GM21390 (cell line): ENCODE data around the gene EXOC4.

Experiments used
- ATAC-seq: cut with Tn5 transposase; IDR thresholded peaks from one replicate; pipeline ENCODE4 v1.9.1; 2021; ENCODE audit not compliant: unreplicated experiment

EXOC4 gene

DNA sequence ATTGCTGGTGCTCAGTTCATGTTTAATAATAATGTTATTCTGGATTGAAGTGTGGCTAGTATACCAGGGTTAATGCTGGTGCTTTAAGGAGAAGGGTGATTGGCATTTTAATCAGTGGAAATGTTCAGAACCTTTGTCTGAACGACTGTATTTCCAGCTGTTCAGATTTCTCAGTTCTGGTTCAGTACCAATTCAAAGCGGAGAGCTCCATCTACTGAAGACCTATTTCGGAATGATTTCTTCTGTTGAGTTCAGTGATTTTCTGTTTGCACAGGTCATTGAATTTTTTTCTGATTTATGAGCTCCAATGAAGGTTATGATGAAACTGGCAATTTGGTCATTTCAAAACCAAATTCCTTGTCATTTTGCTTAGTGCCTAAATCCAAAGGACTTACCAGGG is 160.1 kb downstream of the EXOC4 start:
- ATAC-seq = no peak

- ATAC-seq = no peak
Measured at GRCh38 chr7:133419041-133419440, 166.2 kb downstream of the EXOC4 start.

DNA sequence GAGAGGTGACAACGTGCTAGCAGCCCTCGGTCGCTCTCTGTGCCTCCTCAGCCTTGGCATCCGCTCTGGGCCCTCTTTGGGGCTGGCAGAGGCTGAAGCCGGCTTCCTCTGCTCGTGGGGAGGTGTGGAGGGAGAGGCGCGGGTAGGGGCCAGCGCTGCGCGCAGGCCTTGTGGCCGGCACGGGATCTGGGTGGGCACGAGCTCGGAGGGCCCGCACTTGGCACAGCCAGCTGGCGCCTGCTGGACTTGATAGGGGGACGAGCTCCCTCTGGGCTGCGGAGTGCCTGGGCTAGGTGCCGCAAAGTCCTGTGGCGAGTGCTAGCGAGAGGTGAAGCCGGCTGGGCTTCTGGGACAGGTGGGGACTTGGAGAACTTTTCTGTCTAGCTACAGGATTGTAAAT is 170.7 kb downstream of the EXOC4 start:
- no peak for ATAC-seq

DNA sequence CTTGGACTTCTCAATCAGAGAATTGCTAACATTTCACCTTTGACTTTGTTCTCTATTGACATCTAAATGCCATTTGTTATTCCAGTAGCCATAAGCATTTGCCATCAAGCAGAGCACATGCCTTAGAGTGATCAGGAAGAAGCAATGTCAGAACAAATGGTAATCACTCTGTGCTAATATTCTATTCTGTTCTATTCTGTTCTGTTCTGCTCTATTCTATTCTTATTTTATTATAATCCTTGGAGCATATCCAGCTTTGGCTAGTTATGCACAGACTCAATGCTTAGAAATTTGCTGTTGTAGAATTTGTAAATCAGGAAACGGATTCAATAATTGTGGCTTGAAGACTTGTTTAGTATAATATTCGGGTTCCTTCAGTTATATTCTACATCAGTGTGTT is 175.4 kb downstream of the EXOC4 start:
- ATAC-seq = no peak

DNA sequence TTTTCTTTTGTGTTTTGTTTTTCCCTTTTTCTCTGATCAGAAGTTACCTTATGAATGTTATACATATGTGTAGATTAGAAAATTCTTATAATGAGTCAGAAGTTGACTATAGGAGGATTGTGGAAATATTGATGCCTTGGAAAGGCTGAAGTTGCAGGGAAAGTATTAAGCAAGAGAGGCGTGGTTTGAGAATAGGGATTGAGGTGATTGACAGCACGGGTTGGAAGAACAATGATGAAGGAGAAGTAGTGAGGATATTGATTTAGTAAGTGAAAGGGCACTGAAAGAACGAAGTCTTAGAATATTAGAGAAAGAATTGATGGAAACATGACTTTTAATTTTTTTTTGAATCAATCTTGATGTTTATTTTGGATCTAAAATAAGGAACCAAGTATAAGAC is 176.0 kb downstream of the EXOC4 start:
- no peak for ATAC-seq

- no peak for ATAC-seq
Measured at GRCh38 chr7:133429371-133429770, 176.5 kb downstream of the EXOC4 start.

DNA sequence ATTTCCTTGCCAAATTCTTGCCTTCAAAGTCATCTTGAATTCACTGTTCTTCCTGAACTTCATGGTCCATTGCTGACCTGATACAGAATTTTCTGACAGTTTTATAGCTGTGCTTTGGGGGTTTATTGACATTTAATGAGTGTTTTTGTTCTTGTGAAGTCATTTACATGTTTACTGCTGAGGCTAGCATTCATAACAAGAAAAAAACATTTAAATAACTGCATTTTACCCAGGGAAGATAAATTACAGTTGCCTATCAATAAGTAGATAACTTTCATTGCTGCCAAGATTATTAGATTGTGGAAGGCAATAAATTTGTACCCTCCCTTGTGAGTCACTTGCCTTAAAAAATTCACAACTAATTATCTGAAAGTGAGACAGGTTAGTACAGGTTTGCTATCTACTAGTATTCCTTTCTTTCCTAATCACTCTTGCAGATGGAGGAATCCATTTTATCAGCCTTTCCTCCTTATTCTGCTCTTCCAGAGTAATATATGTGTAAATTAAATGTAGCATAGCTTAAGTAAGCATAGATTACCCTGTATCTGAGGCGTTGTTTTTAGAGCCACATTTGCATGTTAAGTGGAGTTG is 178.4 kb downstream of the EXOC4 start:
- no peak for ATAC-seq

DNA sequence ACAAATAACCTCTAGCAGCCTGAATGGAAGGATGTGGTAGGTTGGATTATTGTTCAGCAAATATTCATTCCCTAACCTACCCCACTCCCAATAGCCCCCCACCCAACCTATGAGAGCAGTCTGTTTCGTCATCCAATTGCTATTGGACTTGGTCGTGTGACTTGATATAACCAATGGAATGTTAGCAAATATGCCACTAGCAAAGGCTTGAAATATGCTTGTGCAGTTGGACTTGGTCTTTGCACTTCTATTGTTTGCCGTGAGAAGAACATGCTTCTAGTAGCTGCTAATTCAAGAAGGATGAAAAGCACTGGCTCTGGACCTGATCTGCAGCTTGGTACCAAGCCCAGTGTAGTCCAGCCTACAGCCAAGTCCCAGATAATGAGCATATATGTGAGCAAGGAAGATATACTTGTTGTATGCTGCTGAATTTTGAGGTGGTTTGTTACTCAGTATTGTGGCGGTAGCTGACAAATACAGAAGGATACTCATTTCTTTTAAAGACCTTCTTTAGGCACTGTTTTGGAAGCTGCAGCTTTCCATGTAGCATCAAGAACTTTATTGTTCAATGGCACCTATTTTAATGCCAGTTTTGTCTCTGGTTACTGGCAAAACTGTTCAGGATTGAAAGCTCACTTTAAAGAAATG is 180.4 kb downstream of the EXOC4 start:
- no peak for ATAC-seq

- ATAC-seq = no peak
Measured at GRCh38 chr7:133434246-133434865, 181.5 kb downstream of the EXOC4 start.

GRCh38 chr7:133436014-133436428 is 183.1 kb downstream of the EXOC4 start:
- no peak for ATAC-seq

DNA sequence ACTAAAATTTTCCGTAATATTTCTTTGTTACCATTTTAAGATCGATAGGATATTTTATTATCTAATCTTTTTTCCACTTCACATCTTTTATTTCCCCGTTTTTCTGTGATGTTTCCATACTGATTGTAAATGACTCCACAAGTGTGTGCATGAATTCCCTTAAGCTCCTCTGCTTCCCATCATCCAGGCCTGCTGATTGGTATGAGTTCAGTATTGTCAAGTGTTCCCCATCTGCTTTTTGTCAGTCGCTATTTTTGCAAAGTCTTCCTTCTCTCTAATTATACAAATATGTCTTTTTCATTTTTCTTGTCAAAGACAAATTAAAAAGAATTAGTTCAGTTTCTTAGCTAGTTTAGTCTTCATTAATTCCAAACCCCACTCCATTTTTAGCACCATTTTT is 184.7 kb downstream of the EXOC4 start:
- no peak for ATAC-seq

GRCh38 chr7:133442818-133443217 is 189.9 kb downstream of the EXOC4 start:
- ATAC-seq = no peak

DNA sequence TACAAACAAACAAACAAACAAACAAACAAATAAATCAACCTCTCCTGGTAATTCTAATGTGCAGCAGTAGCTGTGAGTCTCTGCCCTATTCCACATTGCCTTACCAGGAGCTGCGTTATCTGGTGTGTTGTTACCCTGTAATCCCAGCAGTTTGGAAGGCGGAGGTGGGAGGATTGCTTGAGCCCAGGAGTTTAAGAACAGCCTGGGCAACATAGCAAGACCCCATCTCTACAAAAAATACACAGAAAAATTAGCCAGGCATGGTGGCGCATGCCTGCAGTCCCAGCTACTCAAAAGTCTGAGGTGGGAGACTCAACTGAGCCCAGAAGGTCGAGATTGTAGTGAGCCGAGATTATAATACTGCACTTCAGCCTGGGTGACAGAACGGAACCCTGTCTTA is 192.7 kb downstream of the EXOC4 start:
- no peak for ATAC-seq

DNA sequence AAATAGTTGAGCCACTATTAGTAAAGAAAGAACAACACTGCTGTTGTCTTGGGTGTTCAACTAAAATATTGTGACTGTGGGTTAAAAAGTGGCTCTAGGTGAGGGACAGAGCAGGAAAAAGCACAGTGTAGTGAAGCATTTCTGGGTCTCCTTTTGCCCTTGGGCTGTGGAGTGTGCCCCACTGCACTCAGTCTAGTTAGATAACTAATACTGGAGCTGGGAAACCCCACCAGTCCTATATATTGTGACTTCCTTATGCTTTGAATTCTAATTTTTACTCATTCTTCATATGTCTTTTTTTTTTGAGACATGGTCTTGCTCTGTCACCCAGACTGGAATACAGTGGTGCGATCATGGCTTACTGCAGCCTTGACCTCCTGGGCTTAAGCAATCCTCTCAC is 195.1 kb downstream of the EXOC4 start:
- no peak for ATAC-seq

DNA sequence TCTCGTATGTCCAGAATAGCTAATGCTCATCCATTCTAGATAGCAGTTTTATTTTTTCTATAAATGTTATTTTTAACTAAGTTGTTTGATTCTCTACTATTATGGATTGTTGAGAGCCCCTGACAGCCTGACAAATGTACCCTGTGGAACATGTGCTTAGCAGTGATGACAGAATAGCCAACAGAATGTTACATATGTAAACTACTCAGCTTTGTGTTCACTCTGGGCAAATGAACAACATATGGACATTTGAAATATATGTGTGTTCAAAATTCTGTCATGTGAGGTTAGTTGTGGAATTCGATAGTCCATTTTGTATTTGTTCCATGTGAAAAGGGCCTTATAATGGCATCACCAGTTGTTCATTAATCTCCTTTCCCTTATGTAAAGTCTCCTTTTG is 199.7 kb downstream of the EXOC4 start:
- no peak for ATAC-seq

- ATAC-seq = no peak
Measured at GRCh38 chr7:133458688-133459087, 205.8 kb downstream of the EXOC4 start.

- ATAC-seq = no peak
Measured at GRCh38 chr7:133461421-133461820, 208.5 kb downstream of the EXOC4 start.

- no peak for ATAC-seq
Measured at GRCh38 chr7:133475655-133476054, 222.8 kb downstream of the EXOC4 start.

GRCh38 chr7:133477791-133478190 is 224.9 kb downstream of the EXOC4 start:
- no peak for ATAC-seq

DNA sequence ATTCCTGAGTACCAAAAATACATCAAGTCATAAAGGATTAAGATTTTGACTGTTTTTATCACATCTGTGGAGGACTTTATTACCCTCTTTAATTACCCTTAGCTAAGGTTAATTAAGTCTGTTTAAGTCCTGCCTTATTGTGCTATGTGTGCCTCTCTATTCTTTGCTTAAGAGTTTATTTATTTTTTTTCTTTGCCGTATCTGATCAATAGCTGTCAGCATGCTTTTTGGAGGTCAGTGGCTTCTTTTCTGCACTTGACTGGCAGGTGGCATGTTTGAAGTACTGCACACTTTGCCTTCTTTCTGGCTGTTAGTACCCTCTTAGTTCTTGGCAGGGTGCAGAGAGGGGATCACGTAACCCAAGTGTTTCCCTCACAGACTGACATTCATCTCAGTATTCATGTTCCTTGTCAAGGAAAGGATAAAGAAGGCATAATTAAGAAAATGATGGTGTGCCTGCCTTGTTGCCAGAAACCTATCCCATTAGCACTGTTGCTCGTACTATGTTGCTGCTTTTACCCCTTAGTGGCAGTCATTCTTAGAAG is 225.8 kb downstream of the EXOC4 start:
- no peak for ATAC-seq

- no peak for ATAC-seq
Measured at GRCh38 chr7:133479456-133480065, 226.7 kb downstream of the EXOC4 start.

DNA sequence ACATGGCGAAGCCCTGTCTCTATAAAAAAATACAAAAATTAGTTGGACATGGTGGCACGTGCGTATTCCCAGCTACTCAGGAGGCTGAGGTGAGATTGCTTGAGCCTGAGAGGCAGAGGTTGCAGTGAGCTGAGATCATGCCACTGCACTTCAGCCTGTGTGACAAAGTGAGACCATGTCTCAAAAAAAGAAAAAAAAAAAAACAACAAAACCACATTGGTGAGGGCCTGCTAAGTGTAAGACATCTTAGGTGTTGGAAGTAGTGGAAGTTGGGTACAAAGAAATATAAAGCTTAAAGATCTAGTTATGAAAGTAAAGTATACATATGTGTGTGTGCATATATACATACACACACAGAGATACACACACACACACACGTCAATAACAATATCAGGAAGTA is 228.0 kb downstream of the EXOC4 start:
- ATAC-seq = no peak
